ENCODE measurements around the gene CPNE2.

DNA sequence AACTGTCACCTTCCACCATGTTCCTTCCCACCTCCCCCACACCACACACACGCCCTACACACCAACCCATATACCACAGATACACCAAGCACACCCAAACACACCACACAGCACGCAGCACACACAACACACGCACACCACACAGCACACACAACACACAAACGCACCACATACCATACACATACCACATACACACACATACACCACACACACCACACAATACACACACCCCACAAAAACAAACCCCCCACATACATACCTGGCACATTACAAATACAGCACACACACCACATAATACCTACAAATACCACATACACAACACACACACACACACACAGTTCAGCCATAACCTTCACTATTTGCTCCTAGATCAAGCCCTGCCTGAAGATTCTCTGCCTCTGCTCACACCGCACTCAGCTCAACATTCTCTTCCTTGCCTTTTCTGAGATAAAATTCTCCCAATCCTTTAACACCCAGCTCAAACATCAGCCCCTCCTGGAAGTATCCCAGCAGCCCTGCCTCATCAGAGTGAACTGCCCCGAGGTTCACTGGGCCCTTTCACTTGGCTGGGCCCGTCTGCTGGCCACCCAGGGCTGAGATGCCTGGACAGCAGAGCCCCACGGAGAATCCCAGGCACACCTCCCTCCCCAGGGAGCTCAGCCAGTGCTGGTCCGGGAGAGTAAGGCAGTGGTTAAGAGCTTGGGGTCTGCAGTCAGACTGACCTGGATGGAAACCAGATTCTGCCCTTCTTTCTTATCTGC lies 31.9 kb upstream of the CPNE2 start:
- TF ChIP-seq, protein P1, sequence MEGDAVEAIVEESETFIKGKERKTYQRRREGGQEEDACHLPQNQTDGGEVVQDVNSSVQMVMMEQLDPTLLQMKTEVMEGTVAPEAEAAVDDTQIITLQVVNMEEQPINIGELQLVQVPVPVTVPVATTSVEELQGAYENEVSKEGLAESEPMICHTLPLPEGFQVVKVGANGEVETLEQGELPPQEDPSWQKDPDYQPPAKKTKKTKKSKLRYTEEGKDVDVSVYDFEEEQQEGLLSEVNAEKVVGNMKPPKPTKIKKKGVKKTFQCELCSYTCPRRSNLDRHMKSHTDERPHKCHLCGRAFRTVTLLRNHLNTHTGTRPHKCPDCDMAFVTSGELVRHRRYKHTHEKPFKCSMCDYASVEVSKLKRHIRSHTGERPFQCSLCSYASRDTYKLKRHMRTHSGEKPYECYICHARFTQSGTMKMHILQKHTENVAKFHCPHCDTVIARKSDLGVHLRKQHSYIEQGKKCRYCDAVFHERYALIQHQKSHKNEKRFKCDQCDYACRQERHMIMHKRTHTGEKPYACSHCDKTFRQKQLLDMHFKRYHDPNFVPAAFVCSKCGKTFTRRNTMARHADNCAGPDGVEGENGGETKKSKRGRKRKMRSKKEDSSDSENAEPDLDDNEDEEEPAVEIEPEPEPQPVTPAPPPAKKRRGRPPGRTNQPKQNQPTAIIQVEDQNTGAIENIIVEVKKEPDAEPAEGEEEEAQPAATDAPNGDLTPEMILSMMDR (IDR thresholded peaks at IDR 0.05), result no peak
- no peak for TF ChIP-seq POLR2A (IDR thresholded peaks at IDR 0.05)
